A673 (cell line): Measurements from ENCODE around the gene HOXB7. TPM values are rescaled to one million over a fixed set of nuclear protein-coding genes. Genes with fewer than 3 reads are reported as not detected.
A peak's percentile ranks its signal among the peaks of the same experiment; 100 is the strongest.

Experiments
- BruUV-seq: library from RNA; stranded (reverse); fragments of 400-500 nt; replicated peaks from 2 replicates; lab custom pipeline; 2021; lab: Mats Ljungman, UMichigan
- CTCF ChIA-PET: fragments of 300-600 bp; sonication (Branson Sonifier 250); formaldehyde crosslinking; loops from one replicate; lab custom pipeline; 2022; ENCODE audit warnings: antibody characterized with exemption; lab: Charles Lee
- POLR2A ChIA-PET: fragments of 300-600 bp; sonication (Branson Sonifier 250); formaldehyde crosslinking; loops from one replicate; lab custom pipeline; 2022; ENCODE audit warnings: antibody characterized with exemption; ENCODE audit not compliant: low non-redundant PET; lab: Charles Lee
- DNase-seq: peaks from one replicate; pipeline ENCODE4 v3.0.0-alpha.2; 2015; ENCODE audit warnings: low spot score
- H3K27ac ChIP-seq: fragments of 200-600 bp; sonication (generic); 2 replicates; pipeline ENCODE4 v1.5.1; 2016; ENCODE audit warnings: mixed run types, low read depth, mild to moderate bottlenecking, mixed read lengths, antibody characterized with exemption, low read length; ENCODE audit not compliant: poor library complexity, severe bottlenecking
- H3K27me3 ChIP-seq: fragments of 200-600 bp; sonication (generic); replicated peaks from 2 replicates; pipeline ENCODE4 v1.6.1; 2017; ENCODE audit warnings: mixed run types, low read depth, mild to moderate bottlenecking, mixed read lengths, antibody characterized with exemption, low read length; ENCODE audit not compliant: insufficient read depth, poor library complexity
- H3K36me3 ChIP-seq: fragments of 200-600 bp; sonication (generic); 2 replicates; pipeline ENCODE4 v1.6.1; 2016; ENCODE audit warnings: mixed run types, mild to moderate bottlenecking, mixed read lengths, antibody characterized with exemption, low read length; ENCODE audit not compliant: insufficient read depth, poor library complexity, severe bottlenecking
- H3K4me1 ChIP-seq: fragments of 200-600 bp; sonication (generic); 2 replicates; pipeline ENCODE4 v1.6.1; 2017; ENCODE audit warnings: mixed run types, mild to moderate bottlenecking, mixed read lengths, antibody characterized with exemption, low read length; ENCODE audit not compliant: insufficient read depth, poor library complexity, severe bottlenecking
- H3K4me3 ChIP-seq: fragments of 200-600 bp; sonication (generic); 2 replicates; pipeline ENCODE4 v1.5.1; 2016; ENCODE audit warnings: low read depth, mixed run types, mild to moderate bottlenecking, mixed read lengths, low read length; ENCODE audit not compliant: poor library complexity, severe bottlenecking
- H3K9me3 ChIP-seq: fragments of 200-600 bp; sonication (generic); 2 replicates; pipeline ENCODE4 v1.6.1; 2016; ENCODE audit warnings: mixed run types, low read depth, mild to moderate bottlenecking, mixed read lengths, antibody characterized with exemption, low read length; ENCODE audit not compliant: poor library complexity, severe bottlenecking
- EZH2 ChIP-seq: fragments of 200-600 bp; sonication (generic); IDR thresholded peaks from 2 replicates; pipeline ENCODE4 v1.6.1; 2017; ENCODE audit warnings: borderline replicate concordance, low read depth, mild to moderate bottlenecking, mixed read lengths, antibody characterized with exemption, low read length; ENCODE audit not compliant: poor library complexity, severe bottlenecking
- intact Hi-C: fragments of 100-400 bp; cut with micrococcal nuclease; formaldehyde crosslinking; loops from one replicate; pipeline ENCODE4 v1.10.0; 2022; ENCODE audit not compliant: unreplicated experiment
- total RNA-seq: library from RNA; stranded (reverse); gene quantifications from 2 replicates; pipeline ENCODE4 v1.2.3, GENCODE V29; 2021
- TF ChIP-seq, protein P1 (sequence below): fragments of 300-800, 200-600 bp; sonication (generic); conservative IDR thresholded peaks from 2 replicates; pipeline ENCODE4 v1.5.1; 2017; ENCODE audit warnings: low read depth, mild to moderate bottlenecking, antibody characterized with exemption, low read length, moderate library complexity, mixed read lengths

The HOXB7 gene
- total RNA-seq, 1 experiment from 2014 or later, result 32.2 TPM

DNA sequence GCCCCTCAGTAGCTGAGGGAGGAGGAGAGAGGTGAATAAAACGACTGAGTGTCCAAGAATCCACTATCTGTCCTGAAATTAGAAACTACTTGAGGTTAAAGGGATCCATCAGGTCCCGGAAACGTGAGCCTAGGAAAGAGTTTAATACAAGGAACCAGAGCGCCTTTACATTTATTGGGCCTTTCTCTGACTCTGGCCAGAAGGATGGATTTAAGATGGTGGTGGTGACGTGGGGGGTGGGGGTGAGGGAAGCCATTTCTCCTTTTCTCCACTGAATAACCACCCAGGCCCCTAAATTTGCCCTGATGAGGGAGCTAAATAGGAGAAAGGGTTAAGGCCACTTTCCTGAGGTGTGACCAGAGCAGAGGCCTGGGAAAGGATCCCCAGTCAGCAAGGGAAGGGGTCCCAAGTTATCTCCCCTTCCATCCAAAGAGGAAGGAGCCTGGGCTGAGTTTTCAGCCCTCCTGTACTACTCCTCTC, 16.3 kb upstream of the HOXB7 start:
- H3K4me3 ChIP-seq, result peak overlapping the region; percentile 60
- H3K9me3 ChIP-seq, result no peaks in the 10 kb centered on the region
- peaks cover 20% of the 10 kb centered on the region for H3K4me1 ChIP-seq
- ChIA-PET CTCF (interaction anchor here (0.9 to 1.4 kb wide), 2 partner anchors 9 to 13 kb away, joined by 3 read pairs; no protein-coding TSS in a partner anchor), POLR2A (interaction anchor here (0.6 to 0.7 kb wide), 2 partner anchors 182 to 411 kb away, joined by 4 to 6 read pairs; no protein-coding TSS in a partner anchor)
- no peak for TF ChIP-seq EZH2
- TF ChIP-seq, protein P1, sequence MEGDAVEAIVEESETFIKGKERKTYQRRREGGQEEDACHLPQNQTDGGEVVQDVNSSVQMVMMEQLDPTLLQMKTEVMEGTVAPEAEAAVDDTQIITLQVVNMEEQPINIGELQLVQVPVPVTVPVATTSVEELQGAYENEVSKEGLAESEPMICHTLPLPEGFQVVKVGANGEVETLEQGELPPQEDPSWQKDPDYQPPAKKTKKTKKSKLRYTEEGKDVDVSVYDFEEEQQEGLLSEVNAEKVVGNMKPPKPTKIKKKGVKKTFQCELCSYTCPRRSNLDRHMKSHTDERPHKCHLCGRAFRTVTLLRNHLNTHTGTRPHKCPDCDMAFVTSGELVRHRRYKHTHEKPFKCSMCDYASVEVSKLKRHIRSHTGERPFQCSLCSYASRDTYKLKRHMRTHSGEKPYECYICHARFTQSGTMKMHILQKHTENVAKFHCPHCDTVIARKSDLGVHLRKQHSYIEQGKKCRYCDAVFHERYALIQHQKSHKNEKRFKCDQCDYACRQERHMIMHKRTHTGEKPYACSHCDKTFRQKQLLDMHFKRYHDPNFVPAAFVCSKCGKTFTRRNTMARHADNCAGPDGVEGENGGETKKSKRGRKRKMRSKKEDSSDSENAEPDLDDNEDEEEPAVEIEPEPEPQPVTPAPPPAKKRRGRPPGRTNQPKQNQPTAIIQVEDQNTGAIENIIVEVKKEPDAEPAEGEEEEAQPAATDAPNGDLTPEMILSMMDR, result no peak
- H3K27me3 ChIP-seq, result no peaks in the 10 kb centered on the region
- intact Hi-C loops, result no loop called here
- no TSS peak for BruUV-seq
- no peak for DNase-seq
- peak overlapping the region; percentile 52 for H3K27ac ChIP-seq
- H3K36me3 ChIP-seq, result no peaks in the 10 kb centered on the region

DNA sequence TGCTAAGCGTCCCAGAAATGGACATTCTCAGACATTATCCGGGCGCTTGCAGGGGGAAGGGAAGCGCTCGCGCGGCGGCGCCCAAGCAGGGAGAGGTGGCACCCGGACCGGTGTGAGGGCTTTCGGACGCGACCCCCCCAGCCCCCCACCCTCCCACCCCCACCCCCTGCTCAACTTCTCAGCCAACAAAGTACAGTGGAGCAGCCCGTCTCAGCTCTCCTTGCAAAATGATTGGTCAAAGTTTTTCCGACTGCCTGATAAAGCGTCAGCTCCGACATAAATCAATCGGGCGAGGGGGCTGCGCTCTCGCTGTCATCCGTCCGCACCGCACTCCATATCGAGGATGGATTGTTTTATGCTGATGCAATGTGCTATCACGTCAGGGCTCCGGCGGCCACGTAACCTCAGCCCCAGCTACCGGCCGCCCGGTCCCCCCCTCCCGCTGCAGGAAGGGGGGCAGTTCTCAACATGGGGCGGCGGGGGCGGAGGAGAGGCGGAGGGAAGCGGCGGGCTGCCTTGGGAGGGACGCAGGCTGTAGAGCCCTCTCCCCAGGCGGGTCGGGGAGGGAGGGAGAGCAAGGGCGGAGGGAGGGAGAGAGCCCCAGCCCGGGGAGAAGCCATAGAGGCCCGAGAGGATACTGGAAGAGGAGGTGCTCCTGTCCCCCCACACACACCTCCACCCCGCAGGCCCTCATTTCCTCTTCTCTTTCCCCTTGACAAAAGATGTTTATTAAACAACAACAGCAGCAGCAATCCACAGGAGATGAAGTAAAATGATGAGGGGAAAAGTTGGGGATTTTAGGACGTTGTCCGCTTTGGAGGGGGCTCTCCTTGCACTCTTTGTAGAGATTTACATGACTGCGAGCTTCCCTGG, 15.7 kb upstream of the HOXB7 start, which contains the start of gene HOXB9:
TSS of gene HOXB9 (minus strand) at position 114 of the 873 bp plus-strand sequence. CDS start at position 25, 89 bp downstream.
- H3K27ac ChIP-seq, result peak within 1 kb of the TSS; percentile 64
- no peaks in the 10 kb centered on the region for H3K36me3 ChIP-seq
- H3K4me1 ChIP-seq, result peaks cover 20% of the 10 kb centered on the region
- ChIA-PET CTCF (interaction anchor here (0.6 to 2.6 kb wide), 4 partner anchors 10 to 21 kb away, joined by 3 to 7 read pairs (median 4); no protein-coding TSS in a partner anchor), POLR2A (interaction anchor here (0.6 to 0.7 kb wide), 5 partner anchors 16 to 411 kb away, joined by 3 to 12 read pairs (median 6); partner anchors contain the start of gene HOXB7)
- DNase-seq, result peak; percentile 64
- no TSS peak for BruUV-seq
- intact Hi-C loops, result no loop called here
- no peaks in the 10 kb centered on the region for H3K9me3 ChIP-seq
- H3K27me3 ChIP-seq, result no peaks in the 10 kb centered on the region
- TF ChIP-seq EZH2, result no peak
- peak within 1 kb of the TSS; percentile 60 for H3K4me3 ChIP-seq

DNA sequence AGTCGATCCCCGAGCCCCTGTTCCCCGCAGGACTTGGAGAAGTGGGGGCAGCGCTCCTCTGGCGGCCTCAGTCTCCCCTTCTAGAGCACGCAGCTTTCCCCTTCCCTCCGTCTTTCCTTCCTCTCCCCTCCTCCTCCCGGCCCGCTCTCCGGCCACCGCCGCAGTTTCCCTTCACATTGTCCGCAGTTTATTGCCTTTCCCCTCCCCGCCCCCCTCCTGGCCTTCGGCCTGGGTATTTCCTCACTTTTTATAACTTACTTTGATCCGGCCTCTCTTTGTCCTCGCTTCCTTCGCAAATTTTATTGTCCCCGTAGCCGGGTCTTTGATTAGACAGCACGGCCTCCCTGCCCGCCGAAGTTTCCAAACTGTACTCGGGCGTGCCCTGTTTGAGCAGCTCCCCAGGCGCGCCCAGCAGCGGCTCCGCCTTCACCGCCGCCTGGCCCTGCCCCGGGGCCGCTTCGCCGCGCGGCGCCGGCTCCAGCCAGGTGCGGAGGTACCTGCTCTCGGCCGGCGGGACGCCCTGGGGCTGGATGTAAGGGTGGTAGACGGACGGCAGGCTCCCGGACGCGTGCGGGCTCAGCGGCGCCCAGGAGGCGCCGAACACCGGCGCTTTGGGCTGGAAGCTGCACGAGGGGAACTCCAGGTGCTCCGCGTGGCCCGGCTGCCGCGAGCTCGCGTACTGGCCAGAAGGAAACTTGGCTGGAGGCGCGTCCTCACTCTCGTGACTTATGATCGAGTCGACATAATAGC, 14.9 kb upstream of the HOXB7 start:
- CTCF ChIA-PET, result interaction anchor here (0.6 to 2.6 kb wide), 5 partner anchors 11 to 259 kb away, joined by 3 to 9 read pairs (median 6); no protein-coding TSS in a partner anchor
- peak overlapping the region; percentile 64 for H3K27ac ChIP-seq
- H3K4me3 ChIP-seq, result peak overlapping the region; percentile 60
- H3K4me1 ChIP-seq, result peaks cover 20% of the 10 kb centered on the region
- intact Hi-C loops, result no loop called here
- H3K27me3 ChIP-seq, result no peaks in the 10 kb centered on the region
- no TSS peak for BruUV-seq
- no peak for TF ChIP-seq EZH2
- TF ChIP-seq, protein P1, result no peak
- POLR2A ChIA-PET, result interaction anchor here (0.5 to 0.7 kb wide), 5 partner anchors 15 to 584 kb away, joined by 3 to 12 read pairs (median 8); partner anchors contain the start of gene HOXB7
- no peaks in the 10 kb centered on the region for H3K9me3 ChIP-seq
- DNase-seq, result peak; percentile 54
- H3K36me3 ChIP-seq, result no peaks in the 10 kb centered on the region
